Neural progenitor cell (in vitro differentiated cells): ENCODE data around the gene PDGFD.

Experiments
- CTCF ChIP-seq: fragments of 200-600 bp; sonication (generic); IDR thresholded peaks from 2 replicates; pipeline ENCODE4 v1.5.1; 2017; ENCODE audit warnings: antibody characterized with exemption, mild to moderate bottlenecking
- EZH2 ChIP-seq: fragments of 200-600 bp; sonication (generic); IDR thresholded peaks from 2 replicates; pipeline ENCODE4 v1.6.1; 2017; ENCODE audit warnings: antibody characterized with exemption, mild to moderate bottlenecking, moderate library complexity
- EZH2phosphoT487 ChIP-seq: fragments of 200-600 bp; sonication (generic); IDR thresholded peaks from 2 replicates; pipeline ENCODE4 v1.6.1; 2017; ENCODE audit warnings: antibody characterized with exemption

GRCh38 chr11:104049116-104049515 is 114.8 kb downstream of the PDGFD start:
- TF ChIP-seq CTCF: no peak
- no peak for TF ChIP-seq EZH2
- TF ChIP-seq EZH2phosphoT487: no peak
